ENCODE results near the gene PRDX5.

- TF ChIP-seq EZH2phosphoT487 (IDR thresholded peaks at IDR 0.05; ENCODE audit: insufficient read depth, low read depth) (no peak), EZH2 (IDR thresholded peaks at IDR 0.05; ENCODE audit: insufficient read depth, poor library complexity, severe bottlenecking) (no peak)
These were observed 32.7 kb upstream of the PRDX5 start, which contains the start of gene GPR137 for GRCh38 chr11:64284962-64285884.

All from GM23248 (cell line).